Smooth muscle cell (in vitro differentiated cells): Measurements from ENCODE around the gene DNASE1L1. TPM values are rescaled to one million over a fixed set of nuclear protein-coding genes. Genes with fewer than 3 reads are reported as not detected.

Experiments
- DNase-seq: peaks from one replicate; lab custom pipeline; 2025; ENCODE audit not compliant: unreplicated experiment; lab: John Stamatoyannopoulos, UW
- H2AFZ ChIP-seq: fragments of 200-600 bp; sonication (generic); 2 replicates; pipeline ENCODE4 v1.6.0; 2016; ENCODE audit warnings: antibody characterized with exemption, low read depth, mild to moderate bottlenecking
- H3F3A ChIP-seq: fragments of 200-600 bp; sonication (generic); 2 replicates; pipeline ENCODE4 v1.6.0; 2017; ENCODE audit warnings: antibody characterized with exemption, low read depth
- H3K27ac ChIP-seq: fragments of 200-600 bp; sonication (generic); 2 replicates; pipeline ENCODE4 v1.5.1; 2016; ENCODE audit warnings: low read depth, mild to moderate bottlenecking
- H3K27me3 ChIP-seq: fragments of 200-600 bp; sonication (generic); 2 replicates; pipeline ENCODE4 v1.6.1; 2016; ENCODE audit warnings: low read depth, mild to moderate bottlenecking
- H3K36me3 ChIP-seq: fragments of 200-600 bp; sonication (generic); 2 replicates; pipeline ENCODE4 v1.5.1; 2016; ENCODE audit warnings: low read depth
- H3K4me1 ChIP-seq: fragments of 200-600 bp; sonication (generic); 2 replicates; pipeline ENCODE4 v1.5.1; 2016; ENCODE audit warnings: low read depth
- H3K4me2 ChIP-seq: fragments of 200-600 bp; sonication (generic); 2 replicates; pipeline ENCODE4 v1.6.0; 2016; ENCODE audit warnings: mild to moderate bottlenecking
- H3K4me3 ChIP-seq: fragments of 200-600 bp; sonication (generic); 2 replicates; pipeline ENCODE4 v1.5.1; 2016; ENCODE audit warnings: mild to moderate bottlenecking
- H3K79me2 ChIP-seq: fragments of 200-600 bp; sonication (generic); 2 replicates; pipeline ENCODE4 v1.6.0; 2016; ENCODE audit warnings: low read depth, mild to moderate bottlenecking
- H3K9ac ChIP-seq: fragments of 200-600 bp; sonication (generic); 2 replicates; pipeline ENCODE4 v1.6.0; 2016; ENCODE audit warnings: low read depth
- H3K9me3 ChIP-seq: fragments of 200-600 bp; sonication (generic); replicated peaks from 2 replicates; pipeline ENCODE4 v1.5.1; 2016; ENCODE audit warnings: low read depth
- H4K20me1 ChIP-seq: fragments of 200-600 bp; sonication (generic); 2 replicates; pipeline ENCODE4 v1.6.0; 2016; ENCODE audit warnings: low read depth
- WGBS: methylation state at CpG from one replicate; pipeline ENCODE4 v1.1.7; 2016; ENCODE audit warnings: low lambda C conversion rate; 5-methylcytosine and 5-hydroxymethylcytosine counted together
- polyA plus RNA-seq: library from polyadenylated mRNA; unstranded; fragments of >200 nt; fragmentation: Nextera tagmentation; extraction: Ambion mirVana; gene quantifications from 2 replicates; pipeline ENCODE4 v1.2.1, GENCODE V29; 2016
- total RNA-seq: library from RNA; depleted of rRNA; stranded (reverse); fragments of >200 nt; gene quantifications from 2 replicates; pipeline ENCODE4 v1.2.3, GENCODE V29; 2014
- TF ChIP-seq, protein P1 (sequence below): fragments of 200-600 bp; sonication (generic); IDR thresholded peaks from 2 replicates; pipeline ENCODE4 v1.5.1; 2017; ENCODE audit warnings: borderline replicate concordance, mild to moderate bottlenecking, antibody characterized with exemption; ENCODE audit not compliant: insufficient read depth, poor library complexity, severe bottlenecking

DNASE1L1 gene
- total and polyA plus RNA-seq, 2 experiments from 2014 or later: 30.0 to 40.4 TPM

DNA sequence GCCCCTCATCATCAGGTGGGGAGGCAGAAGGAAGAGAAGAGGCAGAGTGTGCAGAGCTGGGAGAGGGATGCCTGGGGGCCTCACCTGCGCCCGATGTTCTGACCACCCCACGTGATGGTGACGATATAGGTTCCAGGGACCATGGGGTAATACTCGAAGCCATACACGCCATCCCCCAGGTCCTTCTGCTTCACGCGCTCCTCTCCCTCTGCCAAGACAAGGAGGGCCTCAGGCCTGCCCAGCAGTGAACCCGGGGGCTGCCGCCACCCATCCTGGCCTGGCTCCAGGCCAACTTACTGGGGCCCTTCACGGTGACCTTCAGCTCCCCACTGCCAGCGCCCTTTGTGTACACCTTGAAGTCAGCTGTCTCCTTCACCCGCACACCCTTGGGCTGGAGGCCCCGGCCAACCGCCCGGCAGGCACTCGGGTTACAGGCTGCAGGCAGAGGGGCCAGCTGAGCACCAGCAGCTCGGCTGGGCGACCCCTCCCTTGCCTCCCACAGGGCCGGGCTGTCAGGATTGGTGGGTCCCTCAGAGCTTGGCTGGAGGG is 43.9 kb downstream of the DNASE1L1 start:
- H3K79me2 ChIP-seq: peaks cover 54% of the 10 kb centered on the region
- peaks cover 96% of the 10 kb centered on the region for H4K20me1 ChIP-seq
- no peak for DNase-seq
- H3K36me3 ChIP-seq: no peaks in the 10 kb centered on the region
- no peak overlapping the region for H2AFZ ChIP-seq
- no peaks in the 10 kb centered on the region for H3K9me3 ChIP-seq
- no peak overlapping the region for H3K4me2 ChIP-seq
- H3K9ac ChIP-seq: no peak overlapping the region
- H3K4me1 ChIP-seq: no peaks in the 10 kb centered on the region
- H3F3A ChIP-seq: peaks cover 6% of the 10 kb centered on the region
- H3K4me3 ChIP-seq: no peak overlapping the region
- TF ChIP-seq, protein P1, sequence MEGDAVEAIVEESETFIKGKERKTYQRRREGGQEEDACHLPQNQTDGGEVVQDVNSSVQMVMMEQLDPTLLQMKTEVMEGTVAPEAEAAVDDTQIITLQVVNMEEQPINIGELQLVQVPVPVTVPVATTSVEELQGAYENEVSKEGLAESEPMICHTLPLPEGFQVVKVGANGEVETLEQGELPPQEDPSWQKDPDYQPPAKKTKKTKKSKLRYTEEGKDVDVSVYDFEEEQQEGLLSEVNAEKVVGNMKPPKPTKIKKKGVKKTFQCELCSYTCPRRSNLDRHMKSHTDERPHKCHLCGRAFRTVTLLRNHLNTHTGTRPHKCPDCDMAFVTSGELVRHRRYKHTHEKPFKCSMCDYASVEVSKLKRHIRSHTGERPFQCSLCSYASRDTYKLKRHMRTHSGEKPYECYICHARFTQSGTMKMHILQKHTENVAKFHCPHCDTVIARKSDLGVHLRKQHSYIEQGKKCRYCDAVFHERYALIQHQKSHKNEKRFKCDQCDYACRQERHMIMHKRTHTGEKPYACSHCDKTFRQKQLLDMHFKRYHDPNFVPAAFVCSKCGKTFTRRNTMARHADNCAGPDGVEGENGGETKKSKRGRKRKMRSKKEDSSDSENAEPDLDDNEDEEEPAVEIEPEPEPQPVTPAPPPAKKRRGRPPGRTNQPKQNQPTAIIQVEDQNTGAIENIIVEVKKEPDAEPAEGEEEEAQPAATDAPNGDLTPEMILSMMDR: no peak
- H3K27ac ChIP-seq: no peak overlapping the region
- 94% methylated on average over 20 of the region's 20 CpGs for WGBS
- no peaks in the 10 kb centered on the region for H3K27me3 ChIP-seq

DNA sequence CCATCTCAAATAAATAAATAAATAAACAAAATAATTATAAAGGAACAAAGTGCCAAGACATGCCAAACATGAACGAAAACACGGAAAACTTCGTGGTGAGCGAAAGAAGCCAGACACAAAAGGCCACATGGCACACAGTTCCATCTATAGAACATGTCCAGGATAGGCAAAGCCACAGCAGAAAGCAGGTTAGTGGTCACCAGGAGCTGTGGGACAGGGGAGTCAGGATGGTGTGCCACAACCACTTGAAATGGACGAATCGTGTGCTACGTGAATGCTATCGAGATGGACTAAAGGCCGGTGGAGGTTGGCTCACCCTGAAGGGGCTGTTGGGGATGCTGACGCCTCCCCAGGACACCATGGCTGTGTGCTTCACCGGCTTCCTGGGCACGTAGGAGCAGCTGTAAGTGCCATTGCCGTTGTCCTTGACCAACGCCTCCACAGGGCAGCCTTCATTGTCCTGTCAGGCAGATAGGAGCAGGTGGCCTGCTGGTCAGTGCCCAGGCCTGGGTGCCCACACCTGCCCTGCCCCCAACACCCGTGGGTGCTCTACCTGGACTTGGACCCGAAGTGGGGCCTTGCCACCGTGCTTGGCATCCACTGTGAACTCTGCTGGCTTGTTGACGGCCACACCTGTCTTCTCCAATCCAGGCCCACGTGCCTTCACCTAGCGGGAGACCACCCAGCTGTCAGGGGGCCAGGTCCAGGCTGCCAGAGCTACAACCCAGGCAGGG is 45.2 kb downstream of the DNASE1L1 start:
- peaks cover 6% of the 10 kb centered on the region for H3F3A ChIP-seq
- H3K4me1 ChIP-seq: no peaks in the 10 kb centered on the region
- no peak overlapping the region for H3K27ac ChIP-seq
- no peak for DNase-seq
- H3K4me2 ChIP-seq: no peak overlapping the region
- no peaks in the 10 kb centered on the region for H3K27me3 ChIP-seq
- TF ChIP-seq, protein P1: no peak
- H3K4me3 ChIP-seq: no peak overlapping the region
- no peaks in the 10 kb centered on the region for H3K36me3 ChIP-seq
- 85% methylated on average over 20 of the region's 20 CpGs for WGBS
- peaks cover 48% of the 10 kb centered on the region for H3K79me2 ChIP-seq
- no peak overlapping the region for H3K9ac ChIP-seq
- H3K9me3 ChIP-seq: no peaks in the 10 kb centered on the region
- no peak overlapping the region for H2AFZ ChIP-seq
- peaks cover 100% of the 10 kb centered on the region for H4K20me1 ChIP-seq

DNA sequence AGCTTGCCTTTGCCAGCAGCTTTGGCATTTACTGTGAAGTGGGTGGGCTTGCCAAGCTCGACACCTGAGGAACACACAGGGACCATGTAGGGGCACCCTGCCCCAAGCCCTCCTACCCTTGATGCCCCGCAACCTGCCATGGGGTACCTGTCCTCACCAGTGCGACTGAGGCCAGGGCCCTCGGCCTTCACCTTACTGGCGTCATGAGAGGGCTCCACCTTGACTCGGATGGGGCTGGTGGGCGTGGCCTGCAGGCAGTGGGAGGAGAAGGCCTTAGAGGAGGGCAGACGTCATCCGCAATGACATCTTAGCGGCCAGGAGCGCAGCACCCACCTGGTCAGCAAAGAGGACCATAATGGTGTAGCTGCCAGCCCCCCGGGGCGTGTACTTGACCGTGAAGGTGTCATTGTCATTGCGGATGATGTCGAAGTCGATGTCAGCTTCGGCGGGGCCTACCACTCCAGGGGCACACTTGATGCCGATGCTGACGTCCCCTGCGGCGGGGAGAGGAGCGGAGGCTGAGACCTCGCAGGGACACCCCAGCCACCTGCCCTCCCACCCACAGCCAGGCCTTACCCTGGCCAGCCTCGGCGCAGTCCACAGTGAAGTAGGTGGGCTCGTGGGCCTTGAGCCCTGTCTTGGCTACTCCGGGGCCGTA is 46.8 kb downstream of the DNASE1L1 start:
- Histone ChIP-seq H3F3A (peaks cover 6% of the 10 kb centered on the region), H2AFZ (no peak overlapping the region), H3K4me1 (no peaks in the 10 kb centered on the region), H3K36me3 (no peaks in the 10 kb centered on the region), H3K27ac (no peak overlapping the region), H3K9ac (no peak overlapping the region), H3K27me3 (no peaks in the 10 kb centered on the region), H3K4me3 (no peak overlapping the region), H3K4me2 (no peak overlapping the region), H3K9me3 (no peaks in the 10 kb centered on the region), H4K20me1 (peaks cover 100% of the 10 kb centered on the region), H3K79me2 (peaks cover 31% of the 10 kb centered on the region)
- DNase-seq: no peak
- 91% methylated on average over 30 of the region's 30 CpGs for WGBS
- TF ChIP-seq, protein P1: no peak
